Measurements from ENCODE around the gene SYMPK. TPM values are rescaled to one million over a fixed set of nuclear protein-coding genes. Genes with fewer than 3 reads are reported as not detected.

SYMPK gene
- total and polyA plus RNA-seq, 12 donors: 22.4 to 75.0 (median 33.0) TPM

DNA sequence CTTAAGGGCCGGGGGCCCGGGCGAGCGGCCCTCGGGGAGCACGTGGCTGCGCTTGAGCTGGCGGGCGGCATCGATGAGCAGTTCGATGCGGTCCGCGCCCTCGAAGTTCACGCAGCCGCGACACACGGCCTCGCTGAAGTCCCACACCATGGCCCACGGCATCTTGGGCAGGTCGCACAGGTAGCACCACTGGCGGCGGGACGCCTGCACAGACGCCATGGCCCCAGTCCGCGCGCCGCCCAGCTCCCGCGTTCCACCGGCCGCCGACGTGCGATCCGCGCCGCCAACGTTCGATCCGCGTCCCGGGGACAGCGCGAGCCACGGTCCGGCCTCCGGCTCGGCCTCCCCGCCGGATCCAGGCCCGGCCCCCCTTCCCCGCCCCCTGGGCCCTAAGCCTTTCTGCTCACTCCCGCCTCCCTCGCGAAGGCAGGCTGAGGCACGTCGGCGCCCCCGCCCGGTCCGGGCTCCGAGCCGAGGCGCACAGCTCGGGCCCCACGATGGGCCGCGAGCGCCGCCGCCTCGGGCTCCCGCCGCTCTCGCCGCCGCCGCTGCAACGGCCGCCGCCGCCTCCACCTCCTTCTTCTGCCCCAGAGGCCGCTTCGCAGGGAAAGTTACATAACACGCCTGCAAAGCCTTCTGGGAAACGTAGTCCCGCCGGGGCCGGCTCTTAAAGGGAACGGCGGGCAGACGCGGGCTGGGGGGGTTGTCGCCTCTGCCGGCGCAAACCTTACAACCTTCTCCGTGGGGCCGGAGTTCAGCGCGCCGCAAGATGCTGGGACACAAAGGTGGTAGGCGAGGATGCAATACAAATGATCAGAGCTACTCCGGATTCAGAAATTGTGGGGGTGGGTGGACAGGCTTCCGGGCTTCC, 22.8 kb upstream of the SYMPK start, which contains the start of gene IRF2BP1:
TSS of gene IRF2BP1 (minus strand) at position 586 of the 871 bp plus-strand sequence. CDS start at position 219, 367 bp downstream.
- peaks cover 0 to 34% (median 7%) of the 10 kb centered on the region in 9 donors for H3K36me3 ChIP-seq
- WGBS, 2 donors: 1% methylated on average over 94 to 107 of the region's 107 CpGs
- peaks cover 15 to 45% (median 37%) of the 10 kb centered on the region in 9 donors for H3K4me1 ChIP-seq
- DNase-seq (peak; percentile 91 to 95), ATAC-seq (peak; percentile 80 to 96 (median 93))
- TF ChIP-seq, protein P1, sequence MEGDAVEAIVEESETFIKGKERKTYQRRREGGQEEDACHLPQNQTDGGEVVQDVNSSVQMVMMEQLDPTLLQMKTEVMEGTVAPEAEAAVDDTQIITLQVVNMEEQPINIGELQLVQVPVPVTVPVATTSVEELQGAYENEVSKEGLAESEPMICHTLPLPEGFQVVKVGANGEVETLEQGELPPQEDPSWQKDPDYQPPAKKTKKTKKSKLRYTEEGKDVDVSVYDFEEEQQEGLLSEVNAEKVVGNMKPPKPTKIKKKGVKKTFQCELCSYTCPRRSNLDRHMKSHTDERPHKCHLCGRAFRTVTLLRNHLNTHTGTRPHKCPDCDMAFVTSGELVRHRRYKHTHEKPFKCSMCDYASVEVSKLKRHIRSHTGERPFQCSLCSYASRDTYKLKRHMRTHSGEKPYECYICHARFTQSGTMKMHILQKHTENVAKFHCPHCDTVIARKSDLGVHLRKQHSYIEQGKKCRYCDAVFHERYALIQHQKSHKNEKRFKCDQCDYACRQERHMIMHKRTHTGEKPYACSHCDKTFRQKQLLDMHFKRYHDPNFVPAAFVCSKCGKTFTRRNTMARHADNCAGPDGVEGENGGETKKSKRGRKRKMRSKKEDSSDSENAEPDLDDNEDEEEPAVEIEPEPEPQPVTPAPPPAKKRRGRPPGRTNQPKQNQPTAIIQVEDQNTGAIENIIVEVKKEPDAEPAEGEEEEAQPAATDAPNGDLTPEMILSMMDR (IDR thresholded peaks at IDR 0.05): peak in 1 of 9 donors; percentile 12
- no peaks in the 10 kb centered on the region for H3K27me3 ChIP-seq
- H3K9me3 ChIP-seq: no peaks in the 10 kb centered on the region
- intact Hi-C loops (cut with DNase I): loop anchor here in 1 of 10 donors (1.0 to 10.0 kb wide), 3 partner anchors 17 to 71 kb away; partner anchors contain the start of genes MYPOP, RSPH6A and SYMPK
- H3K27ac ChIP-seq: peak within 1 kb of the TSS; percentile 79 to 97 (median 92)
- peak within 1 kb of the TSS; percentile 56 to 92 (median 80) for H3K4me3 ChIP-seq

DNA sequence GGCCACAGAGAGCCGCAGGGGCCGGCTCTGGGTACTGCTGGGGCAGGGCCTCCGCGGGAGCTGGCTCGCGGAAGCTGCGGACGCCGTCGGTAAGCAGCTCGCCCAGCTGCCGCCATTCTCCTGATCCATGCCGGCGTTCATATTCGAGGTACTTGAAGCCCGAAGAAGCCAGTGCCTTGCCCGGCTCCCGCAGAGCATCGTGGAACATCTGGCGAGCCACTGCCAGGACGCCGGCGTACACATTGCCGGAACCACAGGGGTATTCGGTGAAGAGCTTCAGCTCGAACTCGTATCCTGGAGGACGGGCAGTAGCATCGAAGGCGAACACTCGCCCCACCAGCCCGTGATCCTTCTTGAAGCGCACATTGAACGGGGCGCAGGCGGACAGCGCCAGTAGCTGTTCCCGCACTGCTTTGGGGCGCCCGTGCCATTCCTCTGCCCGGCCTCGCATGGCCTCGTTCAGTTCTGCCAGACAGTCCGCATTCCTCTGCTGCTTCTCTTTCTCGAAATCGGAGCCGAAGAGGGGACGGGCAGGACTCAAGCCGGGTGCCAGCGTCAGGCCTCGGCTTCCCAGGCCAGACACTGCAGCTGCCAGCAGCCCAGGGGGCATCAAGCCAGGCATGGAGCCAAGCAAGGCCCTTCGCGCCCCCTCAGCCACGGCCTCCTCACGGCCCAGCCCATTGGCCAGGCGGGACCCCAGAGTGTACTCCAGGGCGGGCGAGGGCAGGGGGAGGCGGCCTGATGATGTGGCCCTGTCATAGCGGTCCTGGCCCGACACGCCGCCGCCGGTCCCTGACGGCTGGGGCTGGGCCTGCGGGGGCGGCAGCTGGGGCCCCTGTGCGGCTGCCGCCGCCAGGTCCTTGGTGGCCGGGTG, 22.0 kb upstream of the SYMPK start:
- peak overlapping the region in 9 of 10 donors; percentile 81 to 97 (median 93) for H3K27ac ChIP-seq

DNA sequence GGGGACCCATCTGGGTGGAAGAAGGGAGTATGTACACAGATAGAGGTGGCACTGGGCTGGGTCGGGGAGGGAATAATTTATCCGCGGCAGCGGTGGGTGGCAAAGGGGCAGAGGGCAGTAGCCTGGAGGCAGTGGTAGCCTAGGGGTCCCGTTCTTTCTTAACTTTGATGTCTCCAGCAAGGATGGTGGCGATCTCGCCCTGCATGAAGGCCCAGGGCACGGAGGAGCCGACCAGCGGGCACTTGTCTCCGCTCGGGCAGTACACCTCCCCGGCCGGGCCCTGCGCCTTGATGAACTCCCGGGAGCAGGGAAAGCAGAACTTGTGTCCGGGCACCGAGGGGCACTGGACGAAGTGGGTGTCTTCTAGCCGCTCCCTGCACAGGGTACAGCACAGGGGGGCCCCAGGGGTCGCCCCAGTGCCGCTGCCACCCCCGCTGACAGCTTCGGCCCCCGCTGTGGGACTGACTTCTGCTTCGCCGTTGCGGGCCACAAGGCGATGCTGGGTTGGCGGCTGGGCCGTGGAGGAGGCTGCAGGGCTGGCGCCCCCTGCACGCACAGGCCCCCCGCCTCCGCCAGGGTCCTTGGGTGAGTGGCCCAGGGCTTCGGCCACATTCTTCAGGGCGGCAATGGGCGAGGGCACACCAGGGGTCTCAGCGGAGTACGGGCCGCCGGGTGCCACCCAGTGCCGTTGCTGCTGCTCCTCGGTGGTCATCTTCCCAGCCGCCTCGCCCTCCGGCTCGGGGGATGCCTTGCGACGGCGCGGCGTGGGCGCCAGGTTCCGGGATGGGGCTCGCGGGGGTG, 21.1 kb upstream of the SYMPK start:
- TF ChIP-seq, protein P1 (IDR thresholded peaks at IDR 0.05): no peak
- Histone ChIP-seq H3K9me3 (no peaks in the 10 kb centered on the region), H3K4me1 (peaks cover 15 to 45% (median 37%) of the 10 kb centered on the region in 9 donors), H3K27ac (no peak overlapping the region), H3K27me3 (peaks cover 0 to 3% (median 0%) of the 10 kb centered on the region in 7 donors), H3K4me3 (peak overlapping the region in 4 of 10 donors; percentile 11 to 79 (median 40)), H3K36me3 (peaks cover 0 to 16% (median 7%) of the 10 kb centered on the region in 9 donors)
- 91 to 93% methylated on average over 57 of the region's 57 CpGs for WGBS, 2 donors
- intact Hi-C loops (cut with DNase I): loop anchor here in 2 of 10 donors (2.0 to 10.0 kb wide), 2 partner anchors 19 to 69 kb away; partner anchors contain the start of genes FOXA3 (in 1 of the 2) and RSPH6A (in 1 of the 2)
- DNase-seq (no peak), ATAC-seq (no peak)

More for the DNA sequence above, 22.0 kb upstream of the SYMPK start:
- ATAC-seq (peak in 2 of 8 donors; percentile 1 to 34), DNase-seq (peak in 1 of 2 donors; percentile 31)
- 55 to 57% methylated on average over 70 to 72 of the region's 72 CpGs for WGBS, 2 donors
- Histone ChIP-seq H3K4me3 (peak overlapping the region; percentile 56 to 92 (median 80)), H3K4me1 (peaks cover 15 to 45% (median 37%) of the 10 kb centered on the region in 9 donors), H3K36me3 (peaks cover 0 to 25% (median 7%) of the 10 kb centered on the region in 9 donors), H3K27me3 (no peaks in the 10 kb centered on the region), H3K9me3 (no peaks in the 10 kb centered on the region)
- TF ChIP-seq, protein P1 (IDR thresholded peaks at IDR 0.05): no peak
- intact Hi-C loops (cut with DNase I): loop anchor here in 1 of 10 donors (10.0 kb wide), 1 partner anchor 70 kb away; the partner anchor contains the start of gene RSPH6A
